HG03460 (cell line): Measurements from ENCODE around the gene COPS3.
"Not testable (repeated sequence)": the region's sequence is repeated elsewhere in the genome, so short reads cannot be mapped to it uniquely, and the experiment has no call there.

ENCODE experiments used
- ATAC-seq: cut with Tn5 transposase; IDR thresholded peaks from one replicate; pipeline ENCODE4 v1.9.1; 2021; ENCODE audit not compliant: unreplicated experiment

The COPS3 gene

DNA sequence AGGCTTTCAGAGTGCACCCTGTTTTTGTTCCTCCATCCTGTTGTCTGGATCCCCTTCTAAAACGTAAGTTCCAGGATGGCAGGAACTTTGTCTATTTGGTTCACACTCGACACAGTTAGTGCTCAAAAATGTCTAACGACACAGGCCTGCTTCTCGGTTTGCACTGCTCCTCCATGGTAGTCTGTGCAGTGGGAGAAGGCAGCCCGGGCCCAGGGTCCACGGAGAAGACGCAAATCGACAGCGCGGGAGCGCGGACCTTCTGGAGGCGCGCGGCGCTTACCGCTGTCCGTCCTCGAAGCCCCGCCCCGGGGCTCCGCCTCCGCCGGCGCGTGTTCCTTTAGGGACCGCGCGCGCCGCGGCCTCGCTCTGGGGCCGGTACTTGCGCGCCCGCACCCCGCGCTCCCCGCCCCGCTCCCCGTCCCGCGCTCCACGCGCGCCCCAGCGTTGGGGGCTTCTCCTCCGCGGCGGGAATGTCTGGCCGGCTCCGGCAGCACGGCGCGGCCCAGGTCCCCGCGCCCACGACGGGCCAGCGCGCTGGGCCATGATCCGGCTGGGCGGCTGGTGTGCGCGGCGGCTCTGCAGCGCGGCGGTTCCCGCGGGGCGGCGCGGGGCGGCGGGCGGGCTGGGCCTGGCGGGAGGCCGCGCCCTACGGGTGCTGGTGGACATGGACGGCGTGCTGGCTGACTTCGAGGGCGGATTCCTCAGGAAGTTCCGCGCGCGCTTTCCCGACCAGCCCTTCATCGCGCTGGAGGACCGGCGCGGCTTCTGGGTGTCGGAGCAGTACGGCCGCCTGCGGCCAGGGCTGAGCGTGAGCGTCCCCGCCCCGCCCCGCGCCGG is 22.2 kb upstream of the COPS3 start, which contains the start of gene NT5M:
TSS of gene NT5M (plus strand) at position 364 of the 837 bp plus-strand sequence. CDS start at position 542, 178 bp downstream.
- ATAC-seq, result no peak

DNA sequence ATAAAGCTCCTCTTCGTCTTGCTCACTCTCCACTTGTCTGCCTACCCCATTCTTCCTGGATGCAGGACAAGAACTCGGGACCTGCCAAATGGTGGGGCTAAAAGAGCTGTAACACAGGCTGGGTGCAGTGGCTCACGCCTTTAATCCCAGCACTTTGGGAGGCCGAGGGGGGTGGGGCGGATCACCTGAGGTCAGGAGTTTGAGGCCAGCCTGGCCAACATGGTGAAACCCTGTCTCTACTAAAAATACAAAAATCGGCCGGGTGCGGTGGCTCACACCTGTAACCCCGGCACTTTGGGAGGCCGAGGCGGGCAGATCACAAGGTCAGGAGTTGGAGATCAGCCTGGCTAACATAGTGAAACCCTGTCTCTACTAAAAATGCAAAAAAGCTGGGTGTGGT is 20.6 kb upstream of the COPS3 start:
- ATAC-seq, result not testable (repeated sequence)

DNA sequence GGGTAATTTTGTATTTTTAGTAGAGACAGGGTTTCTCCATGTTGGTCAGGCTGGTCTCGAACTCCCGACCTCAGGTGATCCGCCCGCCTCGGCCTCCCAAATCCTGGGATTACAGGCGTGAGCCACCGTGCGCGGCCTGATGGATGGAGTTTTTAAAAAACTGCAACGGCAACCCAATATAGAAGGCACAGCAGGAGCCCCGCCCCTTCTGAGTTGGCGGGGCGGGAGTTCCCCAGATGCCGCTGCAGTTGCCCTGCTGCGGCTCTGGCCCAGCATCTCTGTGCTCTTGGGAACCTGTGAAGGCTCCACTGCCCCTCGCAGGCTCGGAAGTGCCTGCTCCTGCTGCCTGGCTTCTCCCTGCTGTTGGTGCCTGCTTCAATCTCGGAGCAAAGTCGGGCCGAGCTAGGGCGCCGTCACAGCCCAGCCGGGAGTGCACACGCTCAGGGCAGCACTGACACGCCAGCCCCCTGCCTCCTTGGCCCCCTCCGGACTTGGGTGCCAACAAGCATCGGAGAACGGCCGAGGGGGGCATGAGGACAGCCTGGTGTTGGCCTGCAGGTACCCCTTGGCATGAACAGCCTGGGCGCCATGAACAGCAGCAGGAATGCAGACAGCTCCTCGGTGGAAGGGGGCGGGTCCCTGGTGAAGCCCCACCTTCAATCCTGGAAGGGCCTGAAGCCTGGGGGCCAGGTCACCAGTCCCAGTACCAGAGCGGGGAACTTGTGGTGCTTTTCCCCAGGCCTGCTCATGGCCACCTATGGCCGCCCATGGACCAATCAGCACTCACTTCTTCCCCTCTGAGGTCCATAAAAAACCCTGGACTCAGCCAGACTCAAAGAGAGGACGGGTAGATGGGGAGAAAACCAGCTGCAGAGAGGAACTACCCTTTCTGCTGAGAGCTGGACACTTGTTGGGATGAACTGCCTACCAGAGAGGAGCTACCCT is 19.9 kb upstream of the COPS3 start:
- ATAC-seq, result no peak

DNA sequence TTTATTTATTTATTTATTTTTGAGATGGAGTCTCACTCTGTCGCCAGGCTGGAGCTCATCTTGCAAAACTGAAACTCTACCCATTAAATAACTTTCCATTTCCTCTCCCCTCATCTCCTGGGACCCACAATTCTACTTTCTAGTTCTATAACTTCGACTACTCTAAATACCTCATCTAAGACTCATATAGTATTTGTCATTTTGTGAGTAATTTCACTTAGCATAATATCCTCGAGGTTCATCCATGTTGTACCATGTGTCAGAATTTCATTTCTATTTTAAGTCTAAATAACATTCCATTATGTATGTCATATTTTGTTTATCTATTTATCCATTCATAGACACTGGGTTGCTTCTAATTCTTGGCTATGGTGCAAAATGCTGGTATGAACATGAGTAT is 17.1 kb upstream of the COPS3 start:
- no peak for ATAC-seq

GRCh38 chr17:17297217-17297616 is 16.2 kb upstream of the COPS3 start:
- ATAC-seq, result no peak

DNA sequence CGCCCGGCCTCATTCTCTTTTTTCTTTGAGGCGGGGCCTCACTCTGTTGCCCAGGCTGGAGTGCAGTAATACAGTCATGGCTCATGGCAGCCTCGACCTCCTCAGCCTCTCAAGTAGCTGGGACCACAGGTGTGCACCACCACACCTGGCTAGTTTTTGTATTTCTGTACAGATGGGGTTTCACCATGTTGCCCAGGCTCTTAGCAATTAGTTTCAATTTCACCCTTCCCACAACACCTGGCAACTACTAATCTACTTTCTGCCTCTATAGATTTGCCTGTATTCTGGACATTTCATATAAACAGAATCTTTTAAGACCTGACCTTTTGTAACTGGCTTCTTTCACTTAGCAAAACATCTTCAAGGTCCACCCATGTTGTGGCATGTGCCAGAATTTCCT is 14.1 kb upstream of the COPS3 start:
- no peak for ATAC-seq

- no peak for ATAC-seq
These were observed 8.7 kb upstream of the COPS3 start for GRCh38 chr17:17289701-17290100.

- no peak for ATAC-seq
These were observed 8.0 kb upstream of the COPS3 start for GRCh38 chr17:17289086-17289485.

DNA sequence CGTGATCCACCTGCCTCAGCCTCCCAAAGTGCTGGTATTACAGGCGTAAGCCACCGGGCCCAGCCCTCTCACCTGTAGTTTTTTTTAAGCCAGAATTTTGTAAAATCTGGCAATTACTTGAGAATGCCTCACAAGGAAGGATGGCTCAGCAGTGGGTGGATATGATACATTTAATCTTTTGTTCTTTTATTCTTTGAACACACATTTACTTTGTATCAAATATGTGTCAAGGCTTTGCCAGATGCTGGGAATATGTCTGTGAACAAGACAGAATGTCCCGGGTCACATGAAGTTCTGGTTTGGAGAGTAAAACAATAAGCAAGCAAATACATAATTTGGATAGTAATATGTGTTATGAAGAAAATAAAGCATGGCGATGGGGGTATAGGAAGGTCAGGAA is 4.9 kb upstream of the COPS3 start:
- no peak for ATAC-seq

DNA sequence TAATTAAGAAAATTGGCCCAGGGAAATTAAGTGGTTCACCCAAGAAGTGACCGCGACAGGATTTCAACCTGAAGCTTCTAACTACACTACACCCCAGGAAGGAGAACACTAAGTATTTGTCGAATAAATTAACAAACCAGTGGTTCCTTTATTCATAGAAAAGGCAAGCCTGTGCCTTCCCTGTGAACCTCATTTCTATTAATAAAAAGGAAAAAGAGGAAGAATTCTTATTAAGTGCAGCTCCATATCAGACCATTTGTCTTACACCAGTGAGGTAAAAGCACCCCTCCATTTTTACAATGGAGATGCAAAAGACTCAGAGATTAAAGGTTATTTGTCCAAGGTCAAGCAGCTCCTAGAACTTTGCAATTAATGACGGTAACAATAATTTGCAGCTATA is 1.7 kb downstream of the COPS3 start:
- no peak for ATAC-seq

GRCh38 chr17:17277431-17277830 is 3.6 kb downstream of the COPS3 start:
- ATAC-seq, result not testable (repeated sequence)

DNA sequence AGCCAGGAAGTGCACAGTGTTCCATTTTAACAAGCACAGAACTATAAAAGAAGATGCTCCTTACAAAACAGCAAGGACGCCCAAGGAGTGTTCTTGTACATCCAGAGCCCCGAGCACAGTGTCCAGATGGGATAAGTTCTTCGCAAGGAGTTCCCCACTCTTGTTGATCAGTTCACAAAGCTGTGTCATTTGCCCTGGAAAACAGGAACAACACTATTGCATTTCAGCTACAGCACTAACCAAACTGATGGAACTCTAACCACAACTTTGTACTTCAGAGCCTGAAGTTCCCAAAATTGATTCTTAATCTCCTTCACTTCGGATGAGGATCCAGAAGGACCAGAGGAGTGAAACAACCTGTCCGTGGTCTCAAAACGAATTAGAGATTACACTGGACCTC is 5.1 kb downstream of the COPS3 start:
- no peak for ATAC-seq

DNA sequence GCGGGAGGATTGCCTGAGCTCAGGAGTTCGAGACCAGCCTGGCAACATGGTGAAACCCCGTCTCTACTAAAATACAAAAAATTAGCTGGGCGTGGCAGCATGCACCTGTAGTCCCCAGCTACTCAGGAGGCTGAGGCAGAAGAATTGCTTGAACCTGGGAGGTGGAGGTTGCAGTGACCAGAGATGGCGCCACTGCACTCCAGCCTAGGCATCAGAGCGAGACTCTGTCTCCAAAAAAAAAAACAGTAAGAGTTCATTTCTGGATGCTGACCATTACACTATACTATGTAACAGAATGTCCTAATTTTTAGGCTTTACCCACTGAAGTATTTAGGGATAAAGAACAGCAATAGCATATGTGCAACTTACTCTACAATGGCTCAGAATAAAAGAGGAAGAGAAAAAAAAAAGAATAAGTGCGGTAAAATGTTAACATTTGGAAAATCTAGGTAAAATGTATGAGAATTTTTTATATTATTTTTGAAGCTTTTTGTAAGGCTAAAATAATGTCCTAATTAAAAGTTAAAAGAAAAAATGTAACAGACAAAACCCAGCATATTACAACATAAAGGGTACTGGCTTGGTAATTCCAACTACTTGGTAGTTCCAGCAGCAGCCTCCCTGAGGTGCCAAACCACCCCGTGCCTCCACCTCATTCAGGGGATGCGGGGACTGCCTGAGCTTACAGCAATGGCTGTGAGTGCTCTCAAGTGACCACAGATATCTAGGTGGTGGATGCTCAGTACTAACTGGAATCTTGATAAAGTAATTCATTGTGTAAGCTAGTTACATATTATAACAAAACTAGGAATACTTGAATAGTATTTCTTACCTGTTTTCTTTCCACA is 10.9 kb downstream of the COPS3 start:
- ATAC-seq, result no peak

- no peak for ATAC-seq
These were observed 16.6 kb downstream of the COPS3 start for GRCh38 chr17:17264430-17264829.

- no peak for ATAC-seq
These were observed 22.0 kb downstream of the COPS3 start for GRCh38 chr17:17258998-17259397.

DNA sequence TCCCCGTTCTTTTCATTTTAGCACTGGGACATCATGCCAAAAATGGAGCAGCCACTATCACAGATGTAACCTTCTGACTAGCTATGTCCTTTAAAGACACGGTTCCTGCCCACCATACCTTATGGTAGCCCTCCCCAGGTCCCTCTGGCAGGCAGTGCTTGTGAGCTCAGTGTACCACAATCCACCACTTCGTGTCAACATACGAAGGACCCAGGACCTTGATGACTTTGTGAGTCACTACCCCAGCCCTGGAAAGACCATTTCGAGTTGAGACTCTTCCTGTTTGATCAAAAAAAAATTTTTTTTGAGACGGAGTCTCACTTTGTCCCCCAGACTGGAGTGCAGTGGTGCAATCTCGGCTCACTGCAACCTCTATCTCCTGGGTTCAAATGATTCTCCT is 23.0 kb downstream of the COPS3 start:
- no peak for ATAC-seq

- ATAC-seq, result no peak
These were observed 24.7 kb downstream of the COPS3 start for GRCh38 chr17:17256316-17256715.

DNA sequence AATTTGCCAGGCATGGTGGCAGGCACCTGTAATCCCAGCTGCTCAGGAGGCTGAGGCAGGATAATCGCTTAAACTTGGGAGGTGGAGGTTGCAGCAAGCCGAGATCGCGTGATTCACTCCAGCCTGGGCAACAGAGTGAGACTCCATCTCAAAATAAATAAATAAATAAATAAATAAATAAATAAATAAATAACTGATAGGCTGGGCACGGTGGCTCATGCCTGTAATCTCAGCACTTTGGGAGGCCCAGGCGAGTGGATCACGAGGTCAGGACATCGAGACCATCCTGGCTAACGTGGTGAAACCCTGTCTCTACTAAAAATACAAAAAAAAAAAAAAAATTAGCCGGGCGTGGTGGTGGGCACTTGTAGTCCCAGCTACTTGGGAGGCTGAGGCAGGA is 25.4 kb downstream of the COPS3 start:
- not testable (repeated sequence) for ATAC-seq

DNA sequence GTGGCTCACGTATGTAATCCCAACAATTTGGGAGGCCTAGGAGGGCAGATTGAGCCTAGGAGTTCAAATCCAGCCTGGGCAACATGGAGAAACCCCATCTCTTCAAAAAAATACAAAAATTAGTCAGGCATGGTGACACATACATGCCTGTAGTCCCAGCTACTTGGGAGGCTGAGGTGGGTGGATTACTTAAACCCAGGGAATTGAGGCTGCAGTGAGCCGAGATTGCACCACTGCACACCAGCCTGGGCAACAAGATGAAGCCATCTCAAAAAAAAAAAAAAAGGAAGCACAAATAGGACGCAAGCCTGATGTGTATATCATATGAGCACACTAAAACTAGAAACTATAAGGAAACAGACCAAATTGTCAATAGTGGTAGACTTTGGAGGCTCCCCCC is 27.0 kb downstream of the COPS3 start:
- no peak for ATAC-seq

DNA sequence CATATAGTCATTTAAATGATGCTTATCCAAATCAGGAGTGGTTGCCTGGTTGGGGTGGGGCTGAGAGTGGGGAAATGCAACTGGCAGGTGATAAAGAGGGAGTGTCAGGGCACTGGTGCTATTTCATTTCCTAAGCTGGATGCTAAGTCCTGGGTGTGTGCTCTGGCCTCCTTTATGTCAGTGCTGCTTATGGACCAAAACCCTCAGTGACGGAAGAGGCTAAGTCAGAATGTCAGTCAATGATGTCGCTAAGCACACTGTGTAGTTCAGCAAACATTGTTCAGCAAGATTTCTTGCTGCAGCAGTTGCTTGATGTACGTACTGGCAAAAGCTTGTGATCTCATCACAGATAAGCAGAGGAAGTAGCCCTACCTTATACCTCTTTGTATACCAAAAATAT is 27.6 kb downstream of the COPS3 start:
- no peak for ATAC-seq

GRCh38 chr17:17252149-17252661 is 28.8 kb downstream of the COPS3 start:
- no peak for ATAC-seq
